Endothelial cell of umbilical vein (primary cell): ENCODE results near the gene ADCY5. TPM values are rescaled to one million over a fixed set of nuclear protein-coding genes. Genes with fewer than 3 reads are reported as not detected.

Source experiments
- BruUV-seq: library from RNA; stranded (reverse); fragments of 400-500 nt; replicated peaks from 2 replicates; lab custom pipeline; 2021; lab: Mats Ljungman, UMichigan
- CTCF ChIA-PET: fragments of 300-600, 350-600 bp; sonication (Branson Sonifier 250); formaldehyde crosslinking; loops from one replicate; lab custom pipeline; 2021; ENCODE audit warnings: antibody characterized with exemption, inconsistent platforms; lab: Charles Lee
- POLR2A ChIA-PET: fragments of 300-600, 350-600 bp; sonication (Branson Sonifier 250); formaldehyde crosslinking; loops from one replicate; lab custom pipeline; 2021; ENCODE audit warnings: antibody characterized with exemption, inconsistent platforms; lab: Charles Lee
- DNase-seq: peaks from one replicate; pipeline ENCODE4 v3.0.0-alpha.2; 2011; ENCODE audit warnings: low read depth, low spot score
- FAIRE-seq: peaks from 2 replicates; lab custom pipeline; 2011; peaks lifted over from hg19 to GRCh38; lab: Jason Lieb, UNC
- H2AFZ ChIP-seq: 2 replicates; pipeline ENCODE4 v1.6.0; 2012; ENCODE audit warnings: low read depth, low read length, control low read depth, inconsistent platforms
- H3K27ac ChIP-seq: 2 replicates; pipeline ENCODE4 v1.5.1; 2011; ENCODE audit warnings: low read depth, mild to moderate bottlenecking, control low read depth, low read length, moderate library complexity; ENCODE audit not compliant: insufficient read depth
- H3K27me3 ChIP-seq, 2 experiments: 2 replicates each; pipeline versions ENCODE4 v1.6.0 to v1.6.1; 2011; ENCODE audit warnings: low read length in 2 of 2, mixed read lengths in 1 of 2; ENCODE audit not compliant: control insufficient read depth in 2 of 2, insufficient read depth in 2 of 2
- H3K36me3 ChIP-seq, 2 experiments: 2 replicates in 1 of 2; 3 replicates in 1 of 2; pipeline ENCODE4 v1.5.1; 2011; ENCODE audit warnings: low read length in 2 of 2, mild to moderate bottlenecking in 1 of 2, moderate library complexity in 1 of 2; ENCODE audit not compliant: control insufficient read depth in 2 of 2, insufficient read depth in 2 of 2; ENCODE audit errors: extremely low read depth in 1 of 2
- H3K4me1 ChIP-seq: 3 replicates; pipeline ENCODE4 v1.5.1; 2011; ENCODE audit warnings: mild to moderate bottlenecking, low read length; ENCODE audit not compliant: control insufficient read depth, insufficient read depth; ENCODE audit errors: extremely low read depth
- H3K4me2 ChIP-seq: 2 replicates; pipeline ENCODE4 v1.6.1; 2011; ENCODE audit warnings: low read length, control low read depth, mixed read lengths; ENCODE audit not compliant: insufficient read depth
- H3K4me3 ChIP-seq, 3 experiments: fragments of 200-600 bp in 1 of 3; sonication (generic), shearing (Covaris generic) in 1 of 3; replicated peaks in 1 of 3; 2 replicates each; pipeline ENCODE4 v1.5.1; 2011 to 2016; ENCODE audit warnings: control low read depth in 3 of 3, low read length in 3 of 3, mild to moderate bottlenecking in 2 of 3, inconsistent platforms in 1 of 3, low read depth in 1 of 3, moderate library complexity in 1 of 3; ENCODE audit not compliant: insufficient read depth in 1 of 3
- H3K79me2 ChIP-seq: 2 replicates; pipeline ENCODE4 v1.6.0; 2012; ENCODE audit warnings: low read length, inconsistent platforms; ENCODE audit not compliant: control insufficient read depth, insufficient read depth
- H3K9ac ChIP-seq: replicated peaks from 2 replicates; pipeline ENCODE3; 2011; ENCODE audit warnings: low read length, control low read depth; ENCODE audit not compliant: insufficient read depth; ENCODE audit errors: extremely low read depth
- H3K9me1 ChIP-seq: replicated peaks from 3 replicates; pipeline ENCODE4 v1.6.0; 2011; ENCODE audit warnings: mild to moderate bottlenecking, low read length; ENCODE audit not compliant: control insufficient read depth, insufficient read depth; ENCODE audit errors: extremely low read depth
- H3K9me3 ChIP-seq: replicated peaks from 2 replicates; pipeline ENCODE4 v1.5.1; 2012; ENCODE audit warnings: low read length, inconsistent platforms; ENCODE audit not compliant: control insufficient read depth, insufficient read depth
- H4K20me1 ChIP-seq: replicated peaks from 2 replicates; pipeline ENCODE3; 2011; ENCODE audit warnings: mild to moderate bottlenecking, low read length; ENCODE audit not compliant: control insufficient read depth, insufficient read depth; ENCODE audit errors: extremely low read depth
- CTCF ChIP-seq, 2 donors: IDR thresholded peaks; 1 replicate in 1 of 2; 2 replicates in 1 of 2; pipeline ENCODE4 v1.5.1; 2011; ENCODE audit warnings: low read length in 2 of 2, mild to moderate bottlenecking in 2 of 2, moderate library complexity in 2 of 2, control low read depth in 1 of 2, inconsistent platforms in 1 of 2, low read depth in 1 of 2; ENCODE audit not compliant: insufficient read depth in 1 of 2; ENCODE audit errors: extremely low read depth in 1 of 2
- EZH2 ChIP-seq: IDR thresholded peaks from 2 replicates; pipeline ENCODE4 v1.6.1; 2012; ENCODE audit warnings: borderline replicate concordance, low read depth, mild to moderate bottlenecking, moderate library complexity, low read length, inconsistent platforms; ENCODE audit not compliant: severe bottlenecking
- FOS ChIP-seq: IDR thresholded peaks from 2 replicates; pipeline ENCODE4 v1.6.1; 2011; ENCODE audit warnings: mild to moderate bottlenecking, low read length, moderate library complexity, borderline replicate concordance; ENCODE audit not compliant: insufficient read depth
- GATA2 ChIP-seq: IDR thresholded peaks from 2 replicates; pipeline ENCODE4 v1.7.0; 2011; ENCODE audit warnings: low read depth, mild to moderate bottlenecking, moderate library complexity, mixed read lengths, low read length; ENCODE audit not compliant: insufficient read length, insufficient read depth
- JUN ChIP-seq: IDR thresholded peaks from 2 replicates; pipeline ENCODE4 v1.6.1; 2011; ENCODE audit warnings: borderline replicate concordance, low read depth; ENCODE audit not compliant: insufficient read length, insufficient read depth
- MAX ChIP-seq: IDR thresholded peaks from 2 replicates; pipeline ENCODE4 v1.6.1; 2011; ENCODE audit not compliant: insufficient read depth, insufficient read length
- MYC ChIP-seq: IDR thresholded peaks from one replicate; pipeline ENCODE4 v1.6.1; 2011; ENCODE audit warnings: mild to moderate bottlenecking, low read depth, low read length
- POLR2A ChIP-seq: IDR thresholded peaks from 2 replicates; pipeline ENCODE4 v1.6.1; 2012; ENCODE audit warnings: low read depth, mild to moderate bottlenecking, control low read depth, low read length
- POLR2AphosphoS5 ChIP-seq: IDR thresholded peaks from 2 replicates; pipeline ENCODE4 v1.6.1; 2012; ENCODE audit warnings: low read depth, mild to moderate bottlenecking, control low read depth, low read length, moderate library complexity; ENCODE audit not compliant: insufficient read depth
- dilution Hi-C: fragments of 300-500 bp; cut with MboI; formaldehyde crosslinking; loops from one replicate; pipeline ENCODE4 v1.15.0; 2019; ENCODE audit warnings: low sequenced_read_pairs; ENCODE audit not compliant: extremely low pct_ligation_motif_present
- intact Hi-C: fragments of 100-400 bp; cut with micrococcal nuclease; formaldehyde crosslinking; loops from one replicate; pipeline ENCODE4 v1.10.0; 2022
- polyA plus RNA-seq, 4 experiments: library from polyadenylated mRNA; depleted of rRNA in 3 of 4; stranded (reverse) in 3 of 4; unstranded in 1 of 4; fragments of >200 nt; gene quantifications; 2 replicates each; pipeline versions ENCODE4 v1.2.1 to v1.2.3, GENCODE V29; 2011 to 2012; ENCODE audit warnings: missing spikeins in 1 of 4
- total RNA-seq: library from RNA; stranded (reverse); gene quantifications from 2 replicates; pipeline ENCODE4 v1.2.3, GENCODE V29; 2021

ADCY5 gene
- total and polyA plus RNA-seq, 2 donors (not counting 3 experiments of a cell fraction or from before 2014, with no cell fraction given) = 0.01 TPM; not detected in 1

- Histone ChIP-seq H3K79me2 (no peaks in the 10 kb centered on the region), H3K36me3 (no peaks in the 10 kb centered on the region), H3K4me2 (no peak overlapping the region), H3K9me3 (no peaks in the 10 kb centered on the region), H3K27ac (no peak overlapping the region), H3K4me1 (no peaks in the 10 kb centered on the region), H3K4me3 (no peak overlapping the region), H4K20me1 (no peaks in the 10 kb centered on the region), H2AFZ (no peak overlapping the region), H3K9me1 (no peaks in the 10 kb centered on the region), H3K9ac (no peak overlapping the region), H3K27me3 (no peaks in the 10 kb centered on the region)
- intact Hi-C loops = no loop called here
- TF ChIP-seq FOS (no peak), CTCF (IDR thresholded peaks at IDR 0.05; ENCODE audit: extremely low read depth in 1 of 2, insufficient read depth in 1 of 2, low read depth in 1 of 2, low read length in 2 of 2) (no peak), MYC (no peak), POLR2AphosphoS5 (no peak), EZH2 (no peak), JUN (no peak), MAX (no peak), POLR2A (no peak), GATA2 (no peak)
- no peak for DNase-seq
- CTCF ChIA-PET = interaction anchor here (1.2 kb wide), 1 partner anchor 8 kb away, joined by 3 read pairs; no protein-coding TSS in a partner anchor
- FAIRE-seq = no peak
- POLR2A ChIA-PET = no interaction called here
- BruUV-seq = no TSS peak
- dilution Hi-C loops = no loop called here
Measured at GRCh38 chr3:123294296-123294938, 154.5 kb downstream of the ADCY5 start.
